Endothelial cell of umbilical vein (primary cell): Measurements from ENCODE around the gene ZPR1.

Source experiments
- EZH2 ChIP-seq: IDR thresholded peaks from 2 replicates; pipeline ENCODE4 v1.6.1; 2012; ENCODE audit warnings: borderline replicate concordance, low read depth, mild to moderate bottlenecking, moderate library complexity, low read length, inconsistent platforms; ENCODE audit not compliant: severe bottlenecking
- GATA2 ChIP-seq: IDR thresholded peaks from 2 replicates; pipeline ENCODE4 v1.7.0; 2011; ENCODE audit warnings: low read depth, mild to moderate bottlenecking, moderate library complexity, mixed read lengths, low read length; ENCODE audit not compliant: insufficient read length, insufficient read depth
- JUN ChIP-seq: IDR thresholded peaks from 2 replicates; pipeline ENCODE4 v1.6.1; 2011; ENCODE audit warnings: borderline replicate concordance, low read depth; ENCODE audit not compliant: insufficient read length, insufficient read depth
- POLR2A ChIP-seq: IDR thresholded peaks from 2 replicates; pipeline ENCODE4 v1.6.1; 2012; ENCODE audit warnings: low read depth, mild to moderate bottlenecking, control low read depth, low read length
- POLR2AphosphoS5 ChIP-seq: IDR thresholded peaks from 2 replicates; pipeline ENCODE4 v1.6.1; 2012; ENCODE audit warnings: low read depth, mild to moderate bottlenecking, control low read depth, low read length, moderate library complexity; ENCODE audit not compliant: insufficient read depth
- TF ChIP-seq, protein P1 (sequence below), 2 donors: IDR thresholded peaks; 1 replicate in 1 of 2; 2 replicates in 1 of 2; pipeline ENCODE4 v1.5.1; 2011; ENCODE audit warnings: low read length in 2 of 2, mild to moderate bottlenecking in 2 of 2, moderate library complexity in 2 of 2, control low read depth in 1 of 2, inconsistent platforms in 1 of 2, low read depth in 1 of 2; ENCODE audit not compliant: insufficient read depth in 1 of 2; ENCODE audit errors: extremely low read depth in 1 of 2
- TF ChIP-seq, protein P2 (sequence below): IDR thresholded peaks from 2 replicates; pipeline ENCODE4 v1.6.1; 2011; ENCODE audit not compliant: insufficient read depth, insufficient read length

DNA sequence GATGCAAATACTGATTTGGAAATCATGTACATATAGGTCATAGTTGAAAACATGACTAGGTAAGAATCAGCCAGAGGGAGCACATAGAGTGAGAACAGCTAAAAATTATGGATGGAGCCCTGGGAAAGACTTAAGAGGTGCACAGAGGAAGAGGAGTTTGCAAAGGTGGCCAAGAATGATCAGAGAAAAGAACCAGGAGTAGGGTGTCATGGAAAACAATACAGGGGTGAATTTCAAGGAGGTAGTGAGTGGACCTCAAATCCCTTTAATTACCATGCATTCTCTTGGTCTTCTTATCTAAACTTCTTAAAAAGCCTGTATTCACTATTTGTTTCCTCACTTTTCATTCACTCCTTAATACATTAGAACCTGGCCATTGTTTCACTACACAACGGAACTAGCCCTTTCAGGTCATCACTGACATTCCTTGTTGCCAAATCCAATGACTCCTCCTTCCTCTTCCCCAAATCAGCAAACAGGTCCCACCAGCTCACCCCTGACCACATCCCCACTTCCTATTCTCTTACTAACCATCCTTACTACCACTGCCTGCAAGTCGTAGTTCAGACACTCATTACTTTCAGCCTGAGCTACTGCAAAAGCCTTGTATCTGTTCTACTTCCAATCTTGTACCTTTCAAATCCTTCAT lies 37.6 kb downstream of the ZPR1 start:
- TF ChIP-seq, protein P1, sequence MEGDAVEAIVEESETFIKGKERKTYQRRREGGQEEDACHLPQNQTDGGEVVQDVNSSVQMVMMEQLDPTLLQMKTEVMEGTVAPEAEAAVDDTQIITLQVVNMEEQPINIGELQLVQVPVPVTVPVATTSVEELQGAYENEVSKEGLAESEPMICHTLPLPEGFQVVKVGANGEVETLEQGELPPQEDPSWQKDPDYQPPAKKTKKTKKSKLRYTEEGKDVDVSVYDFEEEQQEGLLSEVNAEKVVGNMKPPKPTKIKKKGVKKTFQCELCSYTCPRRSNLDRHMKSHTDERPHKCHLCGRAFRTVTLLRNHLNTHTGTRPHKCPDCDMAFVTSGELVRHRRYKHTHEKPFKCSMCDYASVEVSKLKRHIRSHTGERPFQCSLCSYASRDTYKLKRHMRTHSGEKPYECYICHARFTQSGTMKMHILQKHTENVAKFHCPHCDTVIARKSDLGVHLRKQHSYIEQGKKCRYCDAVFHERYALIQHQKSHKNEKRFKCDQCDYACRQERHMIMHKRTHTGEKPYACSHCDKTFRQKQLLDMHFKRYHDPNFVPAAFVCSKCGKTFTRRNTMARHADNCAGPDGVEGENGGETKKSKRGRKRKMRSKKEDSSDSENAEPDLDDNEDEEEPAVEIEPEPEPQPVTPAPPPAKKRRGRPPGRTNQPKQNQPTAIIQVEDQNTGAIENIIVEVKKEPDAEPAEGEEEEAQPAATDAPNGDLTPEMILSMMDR (IDR thresholded peaks at IDR 0.05; ENCODE audit: extremely low read depth in 1 of 2, insufficient read depth in 1 of 2, low read depth in 1 of 2, low read length in 2 of 2), result no peak
- TF ChIP-seq POLR2AphosphoS5 (no peak), EZH2 (no peak), POLR2A (no peak), GATA2 (no peak), JUN (no peak)
- TF ChIP-seq, protein P2, sequence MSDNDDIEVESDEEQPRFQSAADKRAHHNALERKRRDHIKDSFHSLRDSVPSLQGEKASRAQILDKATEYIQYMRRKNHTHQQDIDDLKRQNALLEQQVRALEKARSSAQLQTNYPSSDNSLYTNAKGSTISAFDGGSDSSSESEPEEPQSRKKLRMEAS, result no peak
